Parathyroid adenoma (tissue), 2 donors: ENCODE data around the gene DOCK3.
"Not testable (repeated sequence)": the region's sequence is repeated elsewhere in the genome, so short reads cannot be mapped to it uniquely, and the experiment has no call there.

Experiments used
- H2AFZ ChIP-seq: fragments of 300-600 bp; sonication (generic); one replicate; pipeline ENCODE4 v1.7.0; 2017; ENCODE audit warnings: antibody characterized with exemption, mild to moderate bottlenecking
- H3K27ac ChIP-seq: fragments of 300-600 bp; sonication (generic); one replicate; pipeline ENCODE4 v1.7.0; 2017
- H3K27me3 ChIP-seq: fragments of 300-600 bp; sonication (generic); one replicate; pipeline ENCODE4 v1.7.0; 2017; ENCODE audit warnings: low read length; ENCODE audit not compliant: control insufficient read depth, insufficient read depth
- H3K36me3 ChIP-seq: fragments of 300-600 bp; sonication (generic); one replicate; pipeline ENCODE4 v1.7.0; 2017; ENCODE audit warnings: low read length; ENCODE audit not compliant: control insufficient read depth, insufficient read depth
- H3K4me1 ChIP-seq: fragments of 300-600 bp; sonication (generic); one replicate; pipeline ENCODE4 v1.7.0; 2017; ENCODE audit warnings: control low read depth
- H3K4me2 ChIP-seq: fragments of 300-600 bp; sonication (generic); one replicate; pipeline ENCODE4 v1.7.0; 2017; ENCODE audit warnings: low read length
- H3K4me3 ChIP-seq: fragments of 300-600 bp; sonication (generic); one replicate; pipeline ENCODE4 v1.7.0; 2017; ENCODE audit warnings: low read depth, low read length
- H3K79me2 ChIP-seq: fragments of 300-600 bp; sonication (generic); one replicate; pipeline ENCODE4 v1.7.0; 2017; ENCODE audit warnings: control low read depth
- H3K9ac ChIP-seq: fragments of 300-600 bp; sonication (generic); one replicate; pipeline ENCODE4 v1.7.0; 2017; ENCODE audit warnings: mild to moderate bottlenecking
- H3K9me3 ChIP-seq: fragments of 300-600 bp; sonication (generic); one replicate; pipeline ENCODE4 v1.7.0; 2017; ENCODE audit warnings: low read length; ENCODE audit not compliant: control insufficient read depth
- CTCF ChIP-seq: fragments of 300-600 bp; sonication (generic); IDR thresholded peaks from one replicate; pipeline ENCODE4 v1.7.0; 2017; ENCODE audit warnings: antibody characterized with exemption, mild to moderate bottlenecking
- donor health status: primary hyperparathyroidism.

Gene DOCK3

GRCh38 chr3:51257870-51258269, 583.1 kb downstream of the DOCK3 start:
- no peaks in the 10 kb centered on the region for H3K4me1 ChIP-seq
- H3K9me3 ChIP-seq: no peaks in the 10 kb centered on the region
- no peaks in the 10 kb centered on the region for H3K36me3 ChIP-seq
- no peak overlapping the region for H3K4me2 ChIP-seq
- H3K79me2 ChIP-seq: no peaks in the 10 kb centered on the region
- H3K4me3 ChIP-seq: no peak overlapping the region
- no peak overlapping the region for H3K9ac ChIP-seq
- no peak overlapping the region for H2AFZ ChIP-seq
- no peaks in the 10 kb centered on the region for H3K27me3 ChIP-seq
- H3K27ac ChIP-seq: no peak overlapping the region
- TF ChIP-seq CTCF: no peak

- not testable (repeated sequence) for H3K36me3 ChIP-seq, H2AFZ ChIP-seq, H3K9ac ChIP-seq, H3K79me2 ChIP-seq, H3K27me3 ChIP-seq, H3K27ac ChIP-seq, H3K4me1 ChIP-seq, H3K4me3 ChIP-seq, H3K9me3 ChIP-seq, H3K4me2 ChIP-seq
These were observed 589.4 kb downstream of the DOCK3 start for GRCh38 chr3:51264166-51264565.

GRCh38 chr3:51268132-51268531, 593.4 kb downstream of the DOCK3 start:
- Histone ChIP-seq H3K27me3 (no peaks in the 10 kb centered on the region), H2AFZ (no peak overlapping the region), H3K9me3 (no peaks in the 10 kb centered on the region), H3K79me2 (no peaks in the 10 kb centered on the region), H3K9ac (no peak overlapping the region), H3K36me3 (no peaks in the 10 kb centered on the region), H3K4me3 (no peak overlapping the region), H3K4me1 (no peaks in the 10 kb centered on the region), H3K27ac (no peak overlapping the region), H3K4me2 (no peak overlapping the region)
- TF ChIP-seq CTCF: no peak

- no peak for TF ChIP-seq CTCF
- no peaks in the 10 kb centered on the region for H3K4me1 ChIP-seq
- H3K9ac ChIP-seq: no peak overlapping the region
- H3K79me2 ChIP-seq: no peaks in the 10 kb centered on the region
- H2AFZ ChIP-seq: no peak overlapping the region
- H3K9me3 ChIP-seq: no peaks in the 10 kb centered on the region
- no peaks in the 10 kb centered on the region for H3K27me3 ChIP-seq
- no peak overlapping the region for H3K4me2 ChIP-seq
- no peak overlapping the region for H3K27ac ChIP-seq
- no peak overlapping the region for H3K4me3 ChIP-seq
- no peaks in the 10 kb centered on the region for H3K36me3 ChIP-seq
These were observed 594.7 kb downstream of the DOCK3 start for GRCh38 chr3:51269466-51269865.

GRCh38 chr3:51270559-51270958, 595.8 kb downstream of the DOCK3 start:
- Histone ChIP-seq H3K4me2 (no peak overlapping the region), H2AFZ (no peak overlapping the region), H3K9ac (no peak overlapping the region), H3K27ac (no peak overlapping the region), H3K4me1 (no peaks in the 10 kb centered on the region), H3K27me3 (no peaks in the 10 kb centered on the region), H3K9me3 (no peaks in the 10 kb centered on the region), H3K4me3 (no peak overlapping the region), H3K36me3 (no peaks in the 10 kb centered on the region), H3K79me2 (no peaks in the 10 kb centered on the region)
- no peak for TF ChIP-seq CTCF
